ENCODE results near the gene SMIM14.

DNA sequence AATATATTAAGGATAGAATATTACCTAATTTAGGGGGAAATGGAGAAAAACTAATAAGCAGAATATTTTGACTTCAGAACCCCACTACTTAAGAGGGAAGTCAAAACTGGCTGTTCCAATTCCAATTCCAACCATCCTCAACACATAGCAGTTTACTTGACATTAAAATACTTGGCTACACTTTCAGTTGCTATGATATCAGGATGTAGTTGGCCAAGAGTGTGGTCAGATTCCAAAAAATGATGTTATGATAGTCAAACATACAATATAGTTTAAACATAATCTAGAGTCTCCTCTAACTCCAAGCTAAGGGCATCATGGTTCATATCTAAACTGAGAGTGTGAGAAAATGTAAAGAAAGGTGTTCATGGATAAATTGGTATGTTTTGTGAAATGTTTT lies 16.5 kb upstream of the SMIM14 start:
- no peak for TF ChIP-seq CTCF (conservative IDR thresholded peaks at IDR 0.05 in 1 of 2, IDR thresholded peaks at IDR 0.05 in 1 of 2; ENCODE audit: extremely low read depth in 1 of 2, insufficient read depth in 1 of 2, low read depth in 1 of 2, low read length in 2 of 2)
- TF ChIP-seq EZH2 (IDR thresholded peaks at IDR 0.05; ENCODE audit: borderline replicate concordance, low read length), result no peak

Data from mammary epithelial cell (primary cell).